Stimulated activated CD4-positive, alpha-beta T cell treated with anti-CD3 and anti-CD28 coated beads, Interleukin-2, amount 100 ng/mL, for 4 hours (primary cell): ENCODE measurements around the gene ADIPOR1.

Experiments used
- DNase-seq: peaks from one replicate; pipeline ENCODE4 v3.0.0-alpha.2; 2020; ENCODE audit warnings: low read depth

ADIPOR1 gene

GRCh38 chr1:202968895-202969295 is 10.8 kb upstream of the ADIPOR1 start:
- no peak for DNase-seq

GRCh38 chr1:202968351-202968750 is 10.2 kb upstream of the ADIPOR1 start:
- DNase-seq: no peak

GRCh38 chr1:202967684-202968281 is 9.7 kb upstream of the ADIPOR1 start:
- DNase-seq: no peak

- DNase-seq: no peak
These were observed 8.1 kb upstream of the ADIPOR1 start for GRCh38 chr1:202966006-202966898.

- no peak for DNase-seq
These were observed 7.3 kb upstream of the ADIPOR1 start for GRCh38 chr1:202965422-202965821.

- DNase-seq: no peak
These were observed 6.8 kb upstream of the ADIPOR1 start for GRCh38 chr1:202964791-202965410.

GRCh38 chr1:202961220-202961880 is 3.2 kb upstream of the ADIPOR1 start:
- DNase-seq: no peak

GRCh38 chr1:202959276-202959620 is 1.1 kb upstream of the ADIPOR1 start:
- no peak for DNase-seq

GRCh38 chr1:202958544-202959275 is 598 bp upstream of the ADIPOR1 start:
- DNase-seq: no peak

- DNase-seq: no peak
These were observed 1.1 kb downstream of the ADIPOR1 start for GRCh38 chr1:202956969-202957368.

- no peak for DNase-seq
These were observed 3.9 kb downstream of the ADIPOR1 start for GRCh38 chr1:202954057-202954745.

GRCh38 chr1:202953392-202953791 is 4.7 kb downstream of the ADIPOR1 start:
- no peak for DNase-seq

- DNase-seq: no peak
These were observed 5.3 kb downstream of the ADIPOR1 start for GRCh38 chr1:202952818-202953217.

GRCh38 chr1:202952099-202952498 is 6.0 kb downstream of the ADIPOR1 start:
- no peak for DNase-seq

GRCh38 chr1:202951437-202951836 is 6.7 kb downstream of the ADIPOR1 start:
- DNase-seq: no peak

- no peak for DNase-seq
These were observed 12.6 kb downstream of the ADIPOR1 start for GRCh38 chr1:202945483-202945882.

GRCh38 chr1:202944438-202944921 is 13.6 kb downstream of the ADIPOR1 start:
- DNase-seq: no peak

- DNase-seq: no peak
These were observed 15.7 kb downstream of the ADIPOR1 start for GRCh38 chr1:202942426-202942825.

GRCh38 chr1:202941372-202941771 is 16.7 kb downstream of the ADIPOR1 start:
- DNase-seq: no peak

- no peak for DNase-seq
These were observed 17.6 kb downstream of the ADIPOR1 start for GRCh38 chr1:202940561-202940960.

GRCh38 chr1:202938287-202938925 is 19.7 kb downstream of the ADIPOR1 start:
- no peak for DNase-seq
